ENCODE measurements around the gene SLC6A2.
"Not testable (repeated sequence)": the region's sequence is repeated elsewhere in the genome, so short reads cannot be mapped to it uniquely, and the experiment has no call there.

Gene SLC6A2

GRCh38 chr16:55655897-55656681, at the start of gene SLC6A2:
SLC6A2 (plus strand) TSS chr16:55655988; CDS start chr16:55656695, 707 bp downstream.
- no peak for DNase-seq (ENCODE audit: low read depth in 2 of 2)

- no peak for DNase-seq (ENCODE audit: low read depth in 2 of 2)
Measured at GRCh38 chr16:55613613-55614335, 42.0 kb upstream of the SLC6A2 start.

GRCh38 chr16:55615071-55615470, 40.7 kb upstream of the SLC6A2 start:
- DNase-seq (ENCODE audit: low read depth in 2 of 2): no peak

GRCh38 chr16:55615670-55616069, 40.1 kb upstream of the SLC6A2 start:
- DNase-seq (ENCODE audit: low read depth in 2 of 2): not testable (repeated sequence)

- no peak for DNase-seq (ENCODE audit: low read depth in 2 of 2)
Measured at GRCh38 chr16:55621771-55622170, 34.0 kb upstream of the SLC6A2 start.

- no peak for DNase-seq (ENCODE audit: low read depth in 2 of 2)
Measured at GRCh38 chr16:55622272-55622671, 33.5 kb upstream of the SLC6A2 start.

GRCh38 chr16:55622930-55623561, 32.7 kb upstream of the SLC6A2 start:
- no peak for DNase-seq (ENCODE audit: low read depth in 2 of 2)

GRCh38 chr16:55623640-55624039, 32.1 kb upstream of the SLC6A2 start:
- DNase-seq (ENCODE audit: low read depth in 2 of 2): no peak

GRCh38 chr16:55624696-55625095, 31.1 kb upstream of the SLC6A2 start:
- no peak for DNase-seq (ENCODE audit: low read depth in 2 of 2)

GRCh38 chr16:55625843-55626242, 29.9 kb upstream of the SLC6A2 start:
- DNase-seq (ENCODE audit: low read depth in 2 of 2): no peak

- DNase-seq (ENCODE audit: low read depth in 2 of 2): no peak
Measured at GRCh38 chr16:55628306-55628968, 27.4 kb upstream of the SLC6A2 start.

- no peak for DNase-seq (ENCODE audit: low read depth in 2 of 2)
Measured at GRCh38 chr16:55630774-55631173, 25.0 kb upstream of the SLC6A2 start.

GRCh38 chr16:55632259-55632658, 23.5 kb upstream of the SLC6A2 start:
- DNase-seq (ENCODE audit: low read depth in 2 of 2): no peak

- no peak for DNase-seq (ENCODE audit: low read depth in 2 of 2)
Measured at GRCh38 chr16:55634193-55634592, 21.6 kb upstream of the SLC6A2 start.

- DNase-seq (ENCODE audit: low read depth in 2 of 2): no peak
Measured at GRCh38 chr16:55638256-55638655, 17.5 kb upstream of the SLC6A2 start.

GRCh38 chr16:55640701-55641327, 15.0 kb upstream of the SLC6A2 start:
- DNase-seq (ENCODE audit: low read depth in 2 of 2): no peak

GRCh38 chr16:55641430-55642056, 14.2 kb upstream of the SLC6A2 start:
- no peak for DNase-seq (ENCODE audit: low read depth in 2 of 2)

- no peak for DNase-seq (ENCODE audit: low read depth in 2 of 2)
Measured at GRCh38 chr16:55642611-55643010, 13.2 kb upstream of the SLC6A2 start.

GRCh38 chr16:55643161-55643970, 12.4 kb upstream of the SLC6A2 start:
- no peak for DNase-seq (ENCODE audit: low read depth in 2 of 2)

- DNase-seq (ENCODE audit: low read depth in 2 of 2): no peak
Measured at GRCh38 chr16:55645986-55646385, 9.8 kb upstream of the SLC6A2 start.

All from stimulated activated CD4-positive, alpha-beta T cell treated with anti-CD3 and anti-CD28 coated beads, Interleukin-1b, Interleukin-23, amount 100 ng/mL, for 4 hours (primary cell).